ENCODE measurements around the gene DDX17.

- TF ChIP-seq EP300 (IDR thresholded peaks at IDR 0.05; ENCODE audit: borderline replicate concordance in 1 of 2, low read depth in 2 of 2, low read length in 2 of 2) (no peak), CTCF (IDR thresholded peaks at IDR 0.05; ENCODE audit: control extremely low read depth in 1 of 3, insufficient read depth in 1 of 3, low read depth in 1 of 3, low read length in 3 of 3) (no peak)
Observed at GRCh38 chr22:38497869-38498268, 8.2 kb downstream of the DDX17 start.
